Loucy (cell line): ENCODE data around the gene FKBP14.

ENCODE experiments used
- CTCF ChIP-seq: fragments of 200-600 bp; sonication (generic); conservative IDR thresholded peaks from 2 replicates; pipeline ENCODE4 v1.5.1; 2014; ENCODE audit warnings: mild to moderate bottlenecking, antibody characterized with exemption, low read length
- EZH2phosphoT487 ChIP-seq: fragments of 200-600 bp; IDR thresholded peaks from 2 replicates; pipeline ENCODE4 v1.6.1; 2018; ENCODE audit warnings: antibody characterized with exemption, mild to moderate bottlenecking, moderate library complexity, borderline replicate concordance

GRCh38 chr7:29962035-29962434 lies 64.5 kb downstream of the FKBP14 start:
- no peak for TF ChIP-seq CTCF
- TF ChIP-seq EZH2phosphoT487, result no peak
